Cerebellar nuclear complex (tissue), 1 donor: ENCODE results near the gene CLEC16A.

Experiments
- DNase-seq, 2 experiments: peaks; one replicate each; lab custom pipeline; 2025; lab: John Stamatoyannopoulos, UW

Gene CLEC16A

DNA sequence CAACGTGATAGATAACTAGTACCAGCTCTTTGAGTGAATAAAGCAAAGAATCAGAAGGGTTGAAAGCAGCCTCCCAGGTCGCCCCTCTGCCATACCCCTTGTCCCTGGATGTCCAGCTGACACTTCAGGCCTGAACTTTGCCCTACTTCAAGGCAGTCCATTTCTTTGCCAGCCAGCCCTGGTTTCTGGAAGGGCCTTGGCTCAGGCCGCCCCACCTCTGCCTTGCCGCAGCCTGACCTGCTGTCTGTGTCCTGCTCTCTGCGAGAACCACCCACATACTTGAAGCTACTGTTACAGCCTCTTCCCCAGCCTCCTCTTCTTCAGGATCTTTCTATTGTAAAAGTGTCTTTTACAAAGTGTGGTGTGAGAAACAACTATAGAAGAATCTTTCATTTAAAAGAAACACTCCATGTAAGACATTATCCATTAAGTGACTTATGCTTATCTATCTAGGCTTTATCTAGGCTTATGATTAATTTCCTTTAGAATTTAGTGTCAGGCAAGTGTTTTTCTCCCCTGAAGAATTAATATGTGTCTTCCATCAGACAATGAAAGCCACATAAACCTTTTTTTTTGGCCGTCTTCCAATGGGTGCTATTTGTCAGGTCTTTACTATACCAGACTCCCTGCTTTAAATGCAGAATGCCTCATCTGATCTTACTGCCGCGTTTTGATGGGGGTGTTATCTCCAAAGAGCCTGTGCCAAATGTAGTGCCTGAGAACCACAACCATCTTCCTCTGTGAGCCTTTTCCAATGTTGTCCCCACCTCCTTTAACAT, 177.7 kb downstream of the CLEC16A start:
- no peak for DNase-seq

DNA sequence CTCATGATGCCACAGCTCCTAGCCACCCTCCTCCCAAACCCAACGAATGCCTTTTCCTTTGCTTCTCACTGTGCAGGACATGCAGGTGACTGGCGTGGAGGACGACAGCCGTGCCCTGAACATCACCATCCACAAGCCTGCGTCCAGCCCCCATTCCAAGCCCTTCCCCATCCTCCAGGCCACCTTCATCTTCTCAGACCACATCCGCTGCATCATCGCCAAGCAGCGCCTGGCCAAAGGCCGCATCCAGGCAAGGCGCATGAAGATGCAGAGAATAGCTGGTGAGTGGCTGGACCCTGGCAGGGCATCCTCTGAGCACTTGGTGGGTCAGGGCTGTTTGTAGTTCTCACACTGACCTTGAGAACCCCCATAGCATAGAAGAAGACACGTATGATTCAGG, 179.3 kb downstream of the CLEC16A start:
- DNase-seq = no peak

DNA sequence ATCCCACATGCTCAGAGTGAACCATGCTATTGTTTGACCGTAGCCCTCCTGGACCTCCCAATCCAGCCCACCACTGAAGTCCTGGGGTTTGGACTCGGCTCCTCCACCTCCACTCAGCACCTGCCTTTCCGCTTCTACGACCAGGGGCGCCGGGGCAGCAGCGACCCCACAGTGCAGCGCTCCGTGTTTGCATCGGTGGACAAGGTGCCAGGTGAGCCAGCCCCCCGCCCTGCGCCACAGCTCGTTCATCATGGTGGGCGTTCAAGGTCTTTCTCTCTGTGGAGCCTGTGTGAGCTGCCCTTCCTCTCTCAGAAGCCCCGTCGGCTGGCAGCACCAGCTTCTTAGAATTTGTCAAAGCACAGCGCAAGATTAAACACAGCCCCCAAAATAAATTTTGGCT, 181.6 kb downstream of the CLEC16A start:
- DNase-seq = no peak

DNA sequence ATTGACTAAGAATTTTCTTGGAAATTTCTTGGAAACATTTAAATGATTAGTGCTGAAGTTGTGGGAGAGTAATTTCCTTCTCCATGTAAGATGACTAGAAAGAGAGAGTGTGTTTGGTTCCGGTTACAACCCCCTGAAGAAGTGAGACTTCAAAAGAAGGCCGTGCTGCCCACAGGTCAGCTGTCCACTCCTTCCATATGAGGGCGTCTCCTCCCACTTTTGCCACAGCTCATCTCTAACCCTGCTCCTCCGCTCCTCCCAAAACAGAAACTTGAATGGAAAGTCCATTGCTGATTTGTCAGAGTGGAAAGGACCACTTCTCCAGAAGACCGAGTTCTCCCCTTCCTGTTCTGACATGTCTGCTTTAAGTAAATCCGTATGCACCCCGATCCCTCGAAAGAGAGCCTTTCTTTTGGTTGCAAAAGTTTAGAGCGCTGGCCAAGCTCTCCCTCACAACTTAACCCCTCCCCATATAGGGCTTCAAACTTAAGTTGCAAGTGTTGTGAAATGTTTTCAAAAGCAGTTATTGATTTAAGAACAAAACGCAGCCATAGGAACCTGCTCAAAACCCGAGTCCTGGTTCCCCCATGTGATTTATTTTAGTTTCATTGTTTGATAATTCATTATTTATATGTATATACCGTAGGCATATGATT, 182.2 kb downstream of the CLEC16A start:
- no peak for DNase-seq

DNA sequence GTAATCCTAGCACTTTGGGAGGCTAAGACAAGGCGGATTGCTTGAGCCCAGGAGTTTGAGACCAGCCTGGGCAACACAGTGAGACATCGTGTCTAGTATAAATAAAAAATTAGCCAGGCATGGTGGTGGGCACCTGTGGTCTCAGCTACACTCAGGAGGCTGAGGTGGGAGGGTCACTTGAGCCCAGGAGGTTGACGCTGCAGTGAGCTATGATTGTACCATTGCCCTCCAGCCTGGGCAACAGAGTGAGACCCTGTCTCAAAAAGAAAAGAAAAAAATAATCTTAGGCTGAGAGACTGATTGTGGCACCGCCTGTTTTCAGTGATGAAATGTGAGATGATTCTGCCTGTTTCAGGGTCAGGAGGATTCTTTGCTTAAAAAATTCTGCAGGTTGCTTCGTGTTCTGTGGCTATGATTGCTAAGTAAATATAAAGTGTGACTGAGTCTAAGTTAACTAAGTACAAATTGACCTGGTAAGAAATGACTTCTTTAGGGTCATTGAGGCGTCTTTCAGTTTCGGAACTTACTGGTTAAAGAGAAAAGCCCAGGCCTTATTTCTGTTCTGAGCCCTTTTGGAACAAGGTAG, 183.3 kb downstream of the CLEC16A start:
- no peak for DNase-seq

DNA sequence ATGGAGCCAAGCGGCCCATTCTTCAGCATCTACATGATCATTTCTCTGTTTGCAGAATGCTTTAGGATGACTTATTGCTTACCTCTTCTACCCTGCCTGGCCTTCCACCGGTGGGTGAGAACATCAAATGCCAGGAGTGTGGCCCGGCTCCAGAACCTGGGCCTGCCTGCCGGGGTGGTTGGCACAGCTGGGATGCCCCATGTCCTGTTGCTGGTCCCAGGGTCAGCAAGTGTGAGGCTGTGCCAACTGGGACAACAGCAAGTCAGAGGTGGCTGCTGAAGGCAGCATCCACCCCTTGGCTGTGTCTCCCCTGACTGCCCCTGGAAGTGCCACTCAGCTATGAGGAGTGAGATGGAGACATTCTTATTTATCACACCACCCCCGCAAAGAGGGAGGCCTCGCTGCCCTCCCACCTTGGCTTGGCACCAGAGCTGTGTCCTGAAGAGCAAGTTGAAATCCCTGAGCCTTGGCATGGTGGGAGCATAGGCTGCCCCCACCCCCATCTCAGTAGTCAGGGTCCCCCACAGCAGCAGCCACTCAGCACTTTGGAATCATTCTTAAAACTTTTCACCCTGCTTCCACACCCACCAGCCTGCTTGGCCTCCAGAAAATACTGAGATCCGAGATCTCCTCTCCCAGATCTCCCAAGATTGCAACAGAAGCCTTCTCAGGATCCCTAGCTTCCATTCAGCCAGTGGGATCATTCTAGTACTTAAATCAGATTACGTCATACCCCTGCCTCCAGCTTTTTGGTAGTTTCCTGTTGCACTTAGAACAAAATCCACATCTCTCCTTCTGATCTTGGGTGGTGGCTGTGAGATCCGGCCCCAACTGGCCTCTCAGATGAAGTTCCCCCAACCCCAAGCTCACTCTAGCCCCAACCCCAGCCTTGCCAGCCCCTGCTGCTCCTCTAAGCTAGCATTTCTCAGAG, 184.1 kb downstream of the CLEC16A start:
- DNase-seq = no peak

DNA sequence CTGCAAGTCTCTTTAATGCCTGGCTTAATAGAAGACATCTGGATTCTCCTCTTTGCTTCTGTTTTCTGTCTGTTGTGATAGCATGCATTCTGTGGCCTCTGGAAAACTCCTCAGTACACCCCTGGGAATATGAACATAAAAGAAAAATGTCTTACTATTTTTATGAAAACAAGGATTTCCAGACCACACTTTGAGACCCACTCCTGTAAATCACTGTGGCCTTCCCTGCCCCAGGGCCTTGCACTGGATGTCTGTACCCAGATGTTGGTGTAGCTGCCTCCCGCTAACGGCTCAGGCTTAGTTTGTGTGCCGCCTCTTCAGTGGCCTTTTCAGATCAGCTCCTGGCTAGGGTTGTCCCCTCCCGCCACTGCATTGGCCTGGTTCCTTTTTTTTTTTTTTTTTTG, 185.0 kb downstream of the CLEC16A start:
- no peak for DNase-seq

DNA sequence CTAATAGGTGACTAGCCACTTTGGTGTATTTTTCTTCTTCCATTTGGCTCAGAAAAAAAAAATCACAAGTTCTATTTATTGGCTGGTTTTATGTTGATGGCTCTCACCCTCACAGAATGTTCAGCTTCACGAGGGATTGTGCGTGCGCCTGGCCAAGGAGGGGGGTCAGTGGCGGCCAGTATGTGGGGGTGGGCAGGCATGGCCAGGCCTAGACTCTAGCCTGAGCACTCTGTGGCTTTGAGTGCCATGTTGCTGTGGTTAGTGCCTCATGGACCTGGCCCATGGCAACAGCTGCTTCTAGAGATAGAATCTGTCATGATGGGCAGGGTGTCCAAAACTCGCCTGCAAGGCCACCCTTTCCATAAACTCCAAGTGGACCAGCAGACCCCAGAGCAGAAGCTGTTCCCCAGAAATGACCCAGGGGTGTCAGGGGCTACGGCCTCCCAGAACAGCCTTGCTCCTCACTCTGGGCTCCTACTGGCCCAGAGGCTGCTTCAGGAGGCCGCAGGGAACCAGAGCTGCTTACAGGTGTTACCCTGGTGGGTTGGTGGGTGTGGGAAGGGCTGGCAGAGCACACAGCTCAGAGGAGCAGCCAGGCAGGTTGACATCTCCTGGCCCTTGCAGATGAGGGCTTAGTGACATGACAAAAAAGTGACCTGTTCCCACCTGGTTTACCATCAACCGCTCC, 186.8 kb downstream of the CLEC16A start:
- DNase-seq = no peak

DNA sequence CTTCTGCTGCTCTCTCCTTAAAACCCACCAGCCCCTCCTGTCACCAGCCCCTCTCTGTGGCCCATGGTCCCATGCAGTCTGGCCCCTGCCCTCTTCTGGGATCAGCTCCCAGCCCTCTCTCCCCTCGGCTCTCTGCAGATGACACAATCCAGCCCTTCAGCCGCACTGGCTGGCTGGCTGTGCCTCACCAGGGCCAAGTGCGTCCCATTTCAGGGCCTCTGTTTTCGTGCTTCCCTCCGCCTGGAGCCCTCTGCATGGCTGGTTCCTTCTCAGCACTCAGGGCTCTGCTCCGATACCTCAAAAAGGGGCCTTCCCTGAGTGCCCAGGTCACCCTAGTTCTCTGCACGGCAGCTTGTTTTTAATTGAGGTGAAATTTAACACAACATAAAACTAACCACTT, 187.3 kb downstream of the CLEC16A start:
- DNase-seq = no peak

DNA sequence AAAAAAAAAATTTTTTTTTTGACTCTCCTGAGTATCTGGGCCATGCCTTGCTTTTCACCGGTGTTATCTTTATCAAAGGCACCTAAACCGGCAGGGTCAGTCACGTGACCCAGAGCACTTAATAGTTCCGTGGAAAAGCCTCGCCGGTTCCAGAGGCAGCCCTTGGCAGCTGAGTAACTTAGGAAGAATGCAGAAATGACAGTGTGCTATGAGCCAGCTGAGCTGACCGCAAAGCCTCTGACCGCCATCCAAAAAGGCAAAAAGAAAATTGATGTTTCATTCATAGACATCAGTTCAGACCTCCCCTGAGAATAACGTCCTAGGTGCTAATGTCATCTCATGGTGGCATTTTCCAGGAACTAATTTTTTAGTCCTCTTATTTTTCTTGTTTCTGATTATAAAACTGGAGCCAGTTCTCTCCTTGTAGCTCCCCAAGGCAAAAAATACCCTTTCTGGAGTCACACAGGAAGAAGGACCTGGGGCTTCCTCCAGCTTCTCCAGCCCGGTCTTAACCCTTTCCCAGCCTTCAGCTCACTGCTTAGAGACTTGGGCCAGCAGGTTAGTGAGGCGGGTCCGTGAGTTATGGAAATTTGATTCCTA, 189.1 kb downstream of the CLEC16A start:
- DNase-seq = no peak

DNA sequence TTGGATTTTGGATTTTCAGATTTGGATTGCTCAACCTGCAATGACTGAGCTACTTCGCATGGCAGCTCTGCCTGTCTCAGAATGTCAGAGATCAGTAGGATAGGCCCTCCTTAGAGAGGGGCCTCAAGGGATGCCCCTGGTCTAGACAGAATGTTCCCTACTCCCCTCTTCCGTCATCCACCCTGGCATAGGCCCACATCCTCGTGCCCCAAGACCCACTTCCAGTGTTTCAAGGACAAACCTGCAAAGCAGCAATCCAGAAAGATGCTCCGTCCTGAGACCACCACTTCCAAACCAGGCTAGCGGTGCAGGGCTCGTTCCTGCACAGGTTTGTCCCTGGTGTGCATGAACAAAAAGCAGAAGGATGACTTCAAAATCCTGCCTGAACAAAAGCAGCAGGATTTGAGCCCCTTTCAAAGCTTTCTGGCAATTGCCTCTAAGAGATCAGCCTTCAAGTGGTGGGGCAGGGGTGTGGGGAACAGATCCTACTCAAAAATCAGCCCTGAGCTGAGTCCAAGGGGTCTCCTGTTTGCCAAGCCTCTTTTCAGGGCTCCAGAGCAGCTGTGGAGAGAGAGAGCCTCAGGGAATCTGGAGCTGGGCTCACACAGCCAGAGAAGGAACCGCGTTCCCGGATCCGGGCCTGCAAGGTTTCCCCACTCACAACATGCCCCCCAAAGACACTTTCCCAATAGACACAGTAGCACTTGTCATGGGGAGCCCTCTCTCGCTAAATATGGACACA, 190.5 kb downstream of the CLEC16A start:
- no peak for DNase-seq

DNA sequence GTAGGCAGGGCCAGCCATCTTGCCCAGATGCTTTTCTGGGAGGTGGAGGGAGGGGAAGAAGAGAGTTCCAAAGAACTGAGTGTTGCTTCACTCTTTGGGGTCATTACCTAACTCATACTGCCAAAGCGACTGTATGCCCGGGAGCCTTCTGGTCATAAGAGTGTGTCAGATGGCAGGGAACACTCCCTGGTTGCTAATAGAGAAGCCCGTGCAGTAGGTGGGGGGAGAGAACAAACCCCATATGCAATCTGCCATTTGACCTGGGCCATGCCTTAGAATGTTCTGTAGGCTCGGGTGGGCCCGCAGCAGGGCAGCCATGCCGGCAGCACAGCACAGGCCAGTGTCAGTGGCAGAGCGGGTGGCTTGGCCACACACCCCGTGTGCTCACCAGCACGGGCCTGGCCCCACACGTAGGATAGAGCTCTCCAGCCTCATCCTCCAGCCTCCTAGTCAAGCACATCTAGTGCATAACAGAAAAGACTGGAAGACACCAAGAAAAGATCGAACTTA, 191.2 kb downstream of the CLEC16A start:
- DNase-seq = no peak

DNA sequence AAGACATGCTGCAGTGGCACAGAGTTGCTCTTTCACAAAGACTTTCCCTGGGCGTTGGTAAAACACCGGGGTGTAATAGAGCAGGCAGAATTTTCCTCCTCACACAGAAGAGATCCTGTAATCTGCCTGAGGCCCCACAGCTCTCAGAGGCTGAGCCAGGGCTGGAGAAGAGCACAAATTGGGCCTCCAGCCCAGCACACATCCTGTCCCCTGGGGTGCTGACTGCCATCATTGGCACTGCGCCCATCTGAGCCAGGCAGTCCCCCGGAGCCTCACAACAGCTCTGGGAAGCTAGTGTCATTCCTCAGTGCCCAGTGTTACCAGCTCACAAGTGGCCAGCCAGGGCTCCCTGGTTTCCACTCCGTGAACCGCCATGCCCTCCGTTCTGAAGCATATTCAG, 192.2 kb downstream of the CLEC16A start:
- no peak for DNase-seq

DNA sequence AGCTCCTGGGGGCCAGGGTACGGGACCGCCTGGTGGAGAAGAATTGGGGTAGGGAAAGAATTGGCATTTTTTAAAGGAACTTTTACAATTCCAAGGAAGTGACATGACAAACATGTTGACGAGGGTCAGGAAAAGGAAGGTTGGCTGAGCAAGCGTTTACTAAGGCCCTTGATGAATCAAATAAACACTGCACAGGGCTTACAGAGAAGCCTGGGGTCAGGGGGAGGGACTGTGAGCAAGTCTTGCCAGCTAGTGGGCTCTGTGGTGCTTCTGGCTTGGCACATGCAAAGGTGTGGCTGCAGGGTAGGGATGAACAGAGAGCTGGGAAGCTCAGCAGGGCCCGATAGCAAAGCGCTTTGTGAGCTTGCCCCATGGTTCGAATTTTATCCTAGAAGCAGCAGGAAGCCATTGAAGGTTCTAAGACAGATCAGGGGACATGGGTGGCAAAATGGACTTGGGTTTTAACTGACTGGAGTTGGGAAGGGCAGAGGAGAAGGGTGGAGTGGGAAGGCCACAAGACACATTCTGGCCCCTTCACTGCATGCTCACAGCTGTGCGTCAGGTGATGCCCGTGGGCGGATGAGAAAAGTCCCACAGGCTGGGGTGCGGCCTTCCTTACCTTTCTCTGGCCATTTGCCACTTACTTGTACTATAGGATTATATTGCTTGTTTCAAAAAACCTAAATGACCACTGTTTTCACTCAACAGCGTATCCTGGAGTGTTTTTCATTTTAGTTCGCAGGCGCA, 193.8 kb downstream of the CLEC16A start:
- DNase-seq = no peak

DNA sequence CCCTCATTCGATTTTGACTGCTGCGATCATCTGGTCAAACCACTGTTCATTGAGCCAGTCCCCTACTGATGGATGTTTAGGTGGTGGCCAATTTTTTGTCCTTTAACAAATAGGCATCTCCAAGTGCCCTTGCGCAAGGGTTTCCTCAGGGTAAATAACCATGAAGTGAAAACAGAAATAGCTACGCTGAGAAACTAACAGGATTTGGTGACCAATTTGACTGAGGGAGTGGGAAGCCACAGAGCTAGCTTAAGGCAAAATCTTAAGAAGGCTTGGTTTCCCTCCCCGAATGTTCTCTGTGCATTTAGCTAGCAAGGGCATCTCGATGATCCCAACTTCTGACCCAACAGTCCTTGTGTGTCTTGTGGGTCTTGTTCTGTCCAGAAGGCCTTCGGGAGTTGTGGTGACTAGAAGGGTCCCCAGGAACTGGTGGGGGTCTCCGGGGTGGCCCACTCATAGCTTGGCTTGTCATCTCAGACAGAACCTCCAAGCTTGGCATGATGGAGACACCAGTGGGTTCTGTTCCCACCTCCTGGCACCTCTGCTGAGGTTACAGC, 194.5 kb downstream of the CLEC16A start:
- DNase-seq = no peak

DNA sequence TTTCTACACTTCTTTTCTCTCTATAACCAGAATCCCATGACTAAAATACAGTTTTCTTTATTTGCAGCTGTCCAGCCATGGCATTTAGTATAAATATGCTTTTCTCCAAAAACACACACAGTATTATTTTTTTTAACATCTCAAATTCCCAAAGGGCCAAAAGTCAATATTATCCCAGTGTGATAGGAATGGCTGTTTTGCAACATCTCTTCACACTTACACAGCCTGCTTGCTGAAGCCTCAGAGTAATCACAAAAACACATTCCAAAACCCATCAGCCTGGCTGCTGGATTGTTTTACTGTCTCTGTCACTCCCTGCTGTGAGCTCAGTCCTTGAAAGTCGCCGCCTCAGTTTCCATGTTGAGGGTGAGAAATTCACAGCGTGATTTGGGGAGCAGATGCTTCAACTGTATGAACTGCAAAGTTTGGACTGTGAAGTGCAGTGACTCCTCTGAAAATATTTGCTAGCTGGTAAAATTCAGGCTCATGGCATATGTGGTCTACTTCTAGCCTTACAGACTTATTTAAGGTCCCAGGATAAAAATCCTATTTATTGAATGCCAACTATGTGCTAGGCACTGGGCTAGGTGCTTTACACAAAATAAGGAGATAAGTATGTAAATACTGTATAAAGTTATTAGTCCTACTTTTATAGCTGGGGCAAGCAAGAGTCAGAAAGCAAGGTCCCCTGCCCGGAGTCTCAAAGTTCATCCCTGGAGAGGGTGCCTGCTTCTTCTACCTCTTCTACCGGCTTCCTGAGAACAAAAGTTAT, 195.1 kb downstream of the CLEC16A start:
- no peak for DNase-seq

DNA sequence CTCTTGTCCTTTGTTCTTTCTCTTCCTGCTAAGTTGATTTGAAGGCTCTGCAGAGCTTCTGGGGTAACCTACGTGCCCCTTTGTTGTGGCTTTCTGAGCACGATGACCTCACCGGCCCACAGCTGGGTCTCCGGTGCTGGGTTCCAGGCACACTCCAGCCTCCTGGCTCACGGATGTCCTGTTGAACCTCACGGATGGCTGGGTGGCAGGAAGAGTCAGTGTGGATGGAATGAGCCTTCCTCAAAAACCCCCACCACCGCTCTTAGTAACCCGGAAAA, 195.7 kb downstream of the CLEC16A start:
- no peak for DNase-seq

DNA sequence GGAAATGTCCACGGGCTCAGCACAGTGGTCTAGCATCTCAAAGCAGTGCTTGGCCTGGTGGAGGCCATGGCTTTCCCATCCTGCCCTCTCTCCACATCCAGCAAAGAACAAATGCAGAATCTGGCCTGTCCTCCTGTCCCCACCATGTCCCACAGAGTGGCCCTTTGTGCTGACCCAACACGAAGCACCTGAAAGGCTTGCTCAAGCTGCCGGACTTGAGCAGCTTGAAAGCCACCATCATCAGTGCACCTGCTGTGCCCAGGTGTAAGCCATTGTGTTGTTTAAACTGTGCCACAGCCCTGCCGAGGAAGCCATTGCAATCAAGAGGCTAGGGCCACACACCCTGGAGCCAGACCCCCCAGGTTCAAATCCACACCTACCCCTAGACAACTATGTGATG, 196.1 kb downstream of the CLEC16A start:
- DNase-seq = no peak

DNA sequence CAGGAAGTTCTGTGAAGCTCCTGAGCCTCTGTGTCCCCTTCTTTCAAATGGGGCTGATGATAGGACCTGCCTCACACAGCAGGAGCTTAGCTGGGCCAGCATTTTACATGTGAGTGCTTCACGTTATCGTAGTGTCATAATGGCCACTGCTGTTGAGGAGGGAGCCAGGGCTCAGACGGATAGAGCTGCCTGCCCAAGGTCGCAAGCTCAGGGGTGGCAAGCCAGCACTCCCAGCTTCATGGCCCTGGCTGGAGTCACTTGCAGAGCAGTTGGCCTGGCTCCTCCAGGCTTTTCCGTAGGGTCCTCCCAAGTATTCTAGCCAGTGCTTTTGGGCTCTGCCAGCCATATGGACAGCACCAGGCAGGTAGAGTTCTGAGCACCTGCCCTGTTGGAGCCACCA, 196.5 kb downstream of the CLEC16A start:
- no peak for DNase-seq
